ENCODE measurements around the gene EXTL2. TPM values are rescaled to one million over a fixed set of nuclear protein-coding genes. Genes with fewer than 3 reads are reported as not detected.

Gene EXTL2
- total and polyA plus RNA-seq, 9 donors, result 13.1 to 28.4 (median 16.0) TPM

- no peaks in the 10 kb centered on the region for H3K9me3 ChIP-seq
- intact Hi-C loops (cut with DNase I), result loop anchor here in 2 of 4 donors (10.0 kb wide), 3 partner anchors 311 to 371 kb away; partner anchors contain the start of gene S1PR1 (in 1 of the 2)
These were observed 29.6 kb upstream of the EXTL2 start for GRCh38 chr1:100924212-100924611.

GRCh38 chr1:100921110-100921706 lies 26.6 kb upstream of the EXTL2 start:
- Histone ChIP-seq H3K9me3 (no peaks in the 10 kb centered on the region), H3K4me1 (ENCODE audit: insufficient read depth) (no peaks in the 10 kb centered on the region), H3K4me3 (no peak overlapping the region), H3K27ac (no peak overlapping the region), H3K36me3 (no peaks in the 10 kb centered on the region), H3K27me3 (no peaks in the 10 kb centered on the region)
- TF ChIP-seq CTCF (IDR thresholded peaks at IDR 0.05) (peak; percentile 36 to 54 (median 48)), POLR2A (IDR thresholded peaks at IDR 0.05) (no peak), EP300 (IDR thresholded peaks at IDR 0.05) (no peak)
- 37 to 40% (median 39%) methylated on average over 3 of the region's 3 CpGs for WGBS, 3 donors
- no peak for DNase-seq
- intact Hi-C loops (cut with DNase I), result loop anchor here in 2 of 4 donors (10.0 kb wide), 3 partner anchors 314 to 374 kb away; partner anchors contain the start of gene S1PR1 (in 1 of the 2)

More at GRCh38 chr1:100924212-100924611, 29.6 kb upstream of the EXTL2 start:
- Histone ChIP-seq H3K27me3 (no peaks in the 10 kb centered on the region), H3K4me1 (ENCODE audit: insufficient read depth) (no peaks in the 10 kb centered on the region), H3K27ac (no peak overlapping the region), H3K36me3 (no peaks in the 10 kb centered on the region), H3K4me3 (no peak overlapping the region)
- TF ChIP-seq POLR2A (IDR thresholded peaks at IDR 0.05) (no peak), CTCF (IDR thresholded peaks at IDR 0.05) (no peak), EP300 (IDR thresholded peaks at IDR 0.05) (no peak)
- DNase-seq, result no peak

GRCh38 chr1:100912019-100912418 lies 17.4 kb upstream of the EXTL2 start:
- intact Hi-C loops (cut with DNase I), result loop anchor here in 1 of 4 donors (10.0 kb wide), 1 partner anchor 73 kb away; no protein-coding TSS in a partner anchor
- Histone ChIP-seq H3K36me3 (no peaks in the 10 kb centered on the region), H3K4me3 (no peak overlapping the region), H3K9me3 (no peaks in the 10 kb centered on the region), H3K27me3 (no peaks in the 10 kb centered on the region), H3K4me1 (ENCODE audit: insufficient read depth) (no peaks in the 10 kb centered on the region), H3K27ac (no peak overlapping the region)
- TF ChIP-seq POLR2A (IDR thresholded peaks at IDR 0.05) (no peak), CTCF (IDR thresholded peaks at IDR 0.05) (no peak), EP300 (IDR thresholded peaks at IDR 0.05) (no peak)
- DNase-seq, result no peak

GRCh38 chr1:100909018-100909417 lies 14.4 kb upstream of the EXTL2 start:
- Histone ChIP-seq H3K9me3 (no peaks in the 10 kb centered on the region), H3K27me3 (no peaks in the 10 kb centered on the region), H3K4me3 (no peak overlapping the region), H3K4me1 (ENCODE audit: insufficient read depth) (no peaks in the 10 kb centered on the region), H3K36me3 (no peaks in the 10 kb centered on the region), H3K27ac (no peak overlapping the region)
- intact Hi-C loops (cut with DNase I), result no loop called here
- DNase-seq, result no peak
- no peak for TF ChIP-seq CTCF (IDR thresholded peaks at IDR 0.05)
- TF ChIP-seq EP300 (IDR thresholded peaks at IDR 0.05), result no peak
- no peak for TF ChIP-seq POLR2A (IDR thresholded peaks at IDR 0.05)
